Endometrial microvascular endothelial cells (primary cell): ENCODE results near the gene TIMP1. TPM values are rescaled to one million over a fixed set of nuclear protein-coding genes. Genes with fewer than 3 reads are reported as not detected.
"Not testable (repeated sequence)": the region's sequence is repeated elsewhere in the genome, so short reads cannot be mapped to it uniquely, and the experiment has no call there.

Experiments used
- in situ Hi-C: cut with HindIII; loops from 2 replicates; pipeline ENCODE4 v1.10.0; 2017; ENCODE audit warnings: low sequenced_read_pairs, low pct_unique_long_range_greater_than_20kb; ENCODE audit errors: inconsistent ontology term
- total RNA-seq: library from RNA; depleted of rRNA; stranded (reverse); fragments of >200 nt; gene quantifications from one replicate; pipeline ENCODE4 v1.2.3, GENCODE V29; 2015; ENCODE audit errors: inconsistent ontology term

Gene TIMP1
- total RNA-seq, 1 donor from 2014 or later, result 160 TPM

DNA sequence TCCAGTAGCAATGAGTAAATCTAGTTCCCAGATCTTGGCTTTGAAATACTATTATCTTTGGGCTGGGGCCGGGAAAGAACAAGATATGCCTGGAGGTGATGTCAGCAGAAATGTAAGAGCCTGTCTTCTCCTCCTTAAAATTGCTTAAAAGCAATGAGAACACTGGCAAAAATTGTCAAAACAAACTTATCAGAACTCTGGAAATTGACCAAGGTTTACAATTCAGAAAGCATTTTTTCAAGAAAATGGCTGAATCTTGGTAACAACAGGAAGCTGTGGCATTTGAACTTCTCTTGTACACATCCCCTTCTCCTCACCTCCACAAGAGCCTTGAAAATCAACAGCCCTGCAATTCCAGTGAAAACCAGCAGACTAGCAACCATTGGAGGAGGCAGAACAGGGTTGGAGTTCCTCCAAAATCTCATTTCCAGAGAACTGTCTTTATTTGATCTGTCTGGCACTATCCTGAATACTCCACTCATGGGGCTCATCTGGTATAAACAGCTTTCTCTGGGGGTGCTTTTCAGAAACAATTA, 13.5 kb downstream of the TIMP1 start:
- in situ Hi-C loops, result no loop called here

DNA sequence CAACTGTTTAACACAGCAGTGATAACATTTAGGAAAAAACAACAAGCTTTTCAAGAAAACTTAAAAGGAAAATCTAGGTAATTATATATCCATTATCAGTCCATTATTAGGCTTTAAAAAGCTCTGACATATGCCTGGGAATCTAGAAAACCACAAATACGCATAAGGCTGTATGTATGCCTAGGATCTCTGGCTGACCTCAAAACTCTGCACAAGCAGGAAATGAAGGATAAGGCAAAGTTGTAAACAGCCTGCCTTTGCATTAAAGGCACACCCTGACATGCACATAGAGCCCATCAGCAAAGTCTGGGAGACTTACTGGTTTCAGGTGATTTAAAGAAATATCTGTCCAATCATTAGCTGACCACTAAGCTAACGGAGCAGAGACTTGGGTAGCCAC, 14.0 kb downstream of the TIMP1 start:
- in situ Hi-C loops, result no loop called here

DNA sequence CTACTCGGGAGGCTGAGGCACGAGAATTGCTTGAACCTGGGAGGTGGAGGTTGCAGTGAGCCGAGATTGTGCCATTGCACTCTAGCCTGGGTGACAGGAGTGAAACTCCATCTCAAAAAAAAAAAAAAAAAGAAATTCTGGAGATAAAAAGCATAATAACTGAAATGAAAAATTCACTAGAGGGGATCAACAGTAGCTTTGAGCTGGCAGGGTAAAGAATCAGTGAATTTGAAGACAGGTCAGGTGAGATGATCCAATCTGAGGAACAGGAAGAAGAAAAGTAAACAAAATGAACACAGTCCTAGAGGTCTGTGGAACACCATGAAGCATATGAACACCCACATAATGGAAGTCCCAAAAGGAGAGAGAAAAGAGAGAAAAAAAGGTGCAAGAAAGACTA, 15.0 kb downstream of the TIMP1 start:
- in situ Hi-C loops, result no loop called here

DNA sequence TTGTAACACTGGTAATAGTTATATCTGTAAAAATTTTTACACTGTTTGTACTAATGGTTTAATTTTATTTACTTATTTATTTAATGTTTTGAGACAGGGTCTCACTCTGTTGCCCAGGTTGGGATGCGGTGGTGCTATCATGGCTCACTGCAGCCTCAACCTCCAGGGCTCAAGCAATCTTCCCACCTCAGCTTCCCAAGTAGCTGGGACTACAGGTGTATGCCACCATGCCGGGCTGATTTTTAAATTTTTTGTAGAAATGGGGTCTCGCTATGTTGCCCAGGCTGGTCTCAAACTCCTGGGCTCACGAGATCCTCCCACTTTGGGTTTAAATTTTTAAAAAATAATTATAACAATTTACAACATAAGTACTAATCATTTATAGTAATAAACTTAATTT, 20.9 kb downstream of the TIMP1 start:
- in situ Hi-C loops, result not testable (repeated sequence)

DNA sequence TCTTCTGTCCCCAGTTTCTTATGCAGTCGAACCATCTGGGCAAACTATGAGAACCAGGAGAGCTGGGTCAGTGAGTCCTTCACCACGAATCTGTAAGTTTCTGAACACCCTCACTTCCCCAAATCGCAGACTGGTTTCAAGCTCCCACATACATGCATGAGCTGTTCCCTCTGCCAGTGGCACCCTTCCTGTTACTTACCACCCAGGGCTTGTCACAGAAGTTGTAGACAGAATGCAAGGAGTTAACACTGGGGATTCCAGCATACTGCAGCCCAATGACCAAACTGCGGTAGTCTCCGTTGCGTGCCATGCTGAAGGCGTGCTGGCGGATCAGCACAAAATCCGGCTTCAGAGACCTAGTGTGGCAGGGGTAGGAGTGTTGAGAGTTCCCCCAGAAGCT, 22.8 kb downstream of the TIMP1 start:
- in situ Hi-C loops, result no loop called here

DNA sequence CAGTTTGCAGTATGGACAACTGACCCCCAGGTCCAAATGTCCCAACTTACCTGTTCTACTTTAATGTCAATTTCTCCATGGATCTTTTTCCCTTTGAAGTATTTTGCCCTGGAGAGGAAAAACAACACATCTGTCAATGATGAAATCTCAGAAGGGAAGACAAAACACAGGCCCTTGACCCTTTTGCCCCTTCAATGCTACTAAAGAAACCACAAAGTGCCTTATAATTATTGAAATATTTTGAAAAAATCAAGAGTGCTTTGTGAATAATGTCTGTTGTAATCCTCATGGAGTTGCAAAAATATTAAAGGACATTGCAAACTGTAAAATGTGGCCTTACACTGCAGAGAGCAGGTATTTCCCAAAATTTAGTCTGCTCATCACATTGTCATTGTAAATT, 24.9 kb downstream of the TIMP1 start:
- in situ Hi-C loops, result no loop called here

DNA sequence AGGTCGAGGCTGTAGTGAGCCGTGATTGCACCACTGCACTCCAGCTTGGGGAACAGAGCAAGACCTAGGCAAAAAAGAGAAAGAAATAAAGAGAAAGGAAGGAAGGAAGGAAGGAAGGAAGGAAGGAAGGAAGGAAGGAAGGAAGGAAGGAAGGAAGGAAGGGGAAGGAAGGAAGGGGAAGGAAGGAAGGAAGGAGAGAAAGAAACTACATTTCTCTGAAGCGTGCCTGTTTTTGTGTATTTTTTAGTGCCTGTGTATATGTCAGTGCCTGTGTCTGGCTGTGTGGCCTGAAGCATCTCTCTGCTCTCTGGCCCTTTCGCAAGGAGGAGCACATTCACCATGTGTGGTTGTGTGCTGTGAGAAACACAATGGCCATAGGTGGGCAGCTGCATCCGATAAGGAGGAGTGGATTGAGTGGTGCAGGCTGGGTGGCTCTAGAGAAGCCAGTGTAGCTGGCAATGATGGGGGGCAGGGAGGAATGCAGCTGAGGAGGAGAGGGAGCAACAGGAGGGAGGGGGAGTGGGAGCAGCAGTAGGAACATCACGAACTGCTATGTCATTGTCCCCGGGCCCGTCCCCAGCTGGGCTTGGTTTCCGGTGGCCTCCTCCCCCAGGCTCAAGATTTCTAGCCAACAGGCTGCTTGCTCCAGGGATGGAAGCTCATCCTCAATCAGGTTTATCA, 26.0 kb downstream of the TIMP1 start:
- in situ Hi-C loops, result no loop called here

DNA sequence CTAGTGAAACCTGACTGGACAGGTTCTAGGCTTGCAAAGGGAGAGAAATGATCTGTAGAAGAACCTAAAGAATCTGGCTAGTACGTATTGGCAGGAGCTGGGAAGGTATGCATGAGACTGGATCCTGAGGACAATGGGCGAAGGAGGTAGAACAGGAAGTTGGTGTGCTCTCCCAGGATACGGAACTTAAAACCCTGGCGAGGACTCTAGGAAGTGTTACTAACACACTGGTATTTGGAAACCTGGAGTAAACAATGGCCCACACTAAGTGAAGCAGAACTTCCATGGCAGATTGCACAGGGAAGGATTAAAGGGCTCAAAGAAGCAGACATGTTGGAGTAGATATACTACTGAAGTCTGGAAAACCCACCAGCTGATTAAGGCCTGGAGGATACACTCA, 28.3 kb downstream of the TIMP1 start:
- in situ Hi-C loops, result no loop called here

DNA sequence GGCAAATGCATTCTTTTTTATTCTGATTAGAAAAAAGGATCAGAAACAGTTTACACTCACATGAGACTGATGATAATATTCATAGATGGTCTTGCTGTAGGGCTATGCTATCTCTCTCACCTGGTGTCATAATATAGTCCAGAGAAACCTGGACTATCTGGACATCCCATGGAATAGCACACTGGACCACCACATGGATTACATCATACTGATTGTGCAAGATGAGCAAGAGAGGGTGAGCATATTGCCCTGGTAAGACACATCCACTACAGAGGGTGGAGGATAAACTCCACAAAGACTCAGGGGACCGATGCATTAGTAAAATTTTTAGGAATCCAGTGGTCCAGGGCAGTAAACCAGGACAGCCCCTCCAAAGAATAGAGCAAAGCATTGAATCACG, 29.3 kb downstream of the TIMP1 start:
- in situ Hi-C loops, result no loop called here

DNA sequence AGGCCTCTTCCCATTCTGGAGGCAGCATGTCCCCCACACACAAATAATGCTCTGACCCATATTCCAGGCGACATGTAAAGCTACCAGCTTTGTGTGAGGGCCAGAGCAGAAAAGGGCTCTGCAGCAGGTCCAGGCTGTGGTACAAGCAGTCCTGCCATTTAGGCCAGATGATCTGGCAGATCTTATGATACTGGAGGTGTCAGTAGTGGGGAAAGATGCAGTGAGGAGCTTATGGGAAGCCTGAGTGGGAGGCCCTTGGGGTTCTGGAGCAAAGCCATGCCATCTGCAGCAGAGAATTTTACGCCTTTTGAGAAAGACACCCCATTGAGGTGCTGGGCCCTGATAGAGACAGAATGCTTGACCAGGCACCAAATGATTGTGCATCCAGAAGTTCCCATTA, 29.7 kb downstream of the TIMP1 start:
- in situ Hi-C loops, result no loop called here

DNA sequence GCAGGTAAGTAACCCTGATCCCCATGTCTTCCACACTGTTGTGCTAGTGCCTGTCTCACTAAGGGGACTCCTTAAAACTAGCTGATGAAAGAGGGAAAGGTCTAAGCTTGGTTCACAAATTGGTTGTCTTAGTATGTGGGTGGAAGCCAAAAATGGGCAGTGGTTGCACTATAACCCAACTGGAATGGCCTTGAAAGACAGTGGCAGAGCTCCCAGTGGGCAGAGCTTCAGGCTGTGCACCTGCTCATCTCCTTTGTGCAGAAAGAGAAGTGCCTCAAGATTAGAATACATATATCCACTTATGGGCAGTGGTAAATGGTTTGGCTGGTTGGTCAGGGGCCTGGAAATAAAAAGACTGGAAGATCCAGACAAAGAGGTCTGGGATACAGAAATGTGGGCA, 30.2 kb downstream of the TIMP1 start:
- in situ Hi-C loops, result no loop called here

DNA sequence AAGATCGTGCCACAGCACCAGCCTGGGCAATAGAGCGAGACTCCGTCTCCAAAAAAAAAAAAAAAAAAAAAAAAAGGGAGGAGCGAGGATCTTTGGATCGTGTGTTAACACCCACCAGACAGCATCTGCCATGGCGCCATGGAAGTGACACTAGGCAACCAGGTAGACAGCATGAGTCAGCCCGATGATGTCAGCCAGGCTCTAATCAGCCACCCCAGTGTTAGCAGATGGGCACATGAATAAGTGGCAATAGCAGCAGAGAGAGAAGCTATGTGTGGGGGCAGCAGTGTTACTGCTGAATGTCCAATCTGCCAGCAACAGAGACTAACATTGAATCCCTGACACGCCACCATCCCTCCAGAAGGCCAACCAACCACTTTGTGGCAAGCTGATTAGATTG, 30.8 kb downstream of the TIMP1 start:
- in situ Hi-C loops, result no loop called here

DNA sequence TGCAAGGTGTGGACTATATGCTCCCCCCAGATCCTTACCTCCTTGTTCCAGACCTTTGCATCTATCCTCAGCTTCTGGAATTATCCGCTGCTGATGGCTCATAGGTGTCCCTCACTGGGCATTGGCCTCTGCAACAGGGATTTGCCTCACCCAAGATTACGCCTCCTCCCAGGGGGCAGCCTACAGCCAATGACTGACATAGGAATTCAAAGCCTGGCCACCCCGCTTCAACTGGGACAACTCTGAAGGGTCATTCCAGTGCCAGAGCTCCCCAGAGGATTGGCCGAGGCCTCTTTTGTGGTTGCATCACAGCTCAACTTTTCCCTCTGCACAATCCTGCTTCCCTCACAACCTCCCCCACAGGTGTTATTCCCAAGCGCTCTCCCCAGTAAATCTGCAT, 32.4 kb downstream of the TIMP1 start:
- in situ Hi-C loops, result no loop called here

DNA sequence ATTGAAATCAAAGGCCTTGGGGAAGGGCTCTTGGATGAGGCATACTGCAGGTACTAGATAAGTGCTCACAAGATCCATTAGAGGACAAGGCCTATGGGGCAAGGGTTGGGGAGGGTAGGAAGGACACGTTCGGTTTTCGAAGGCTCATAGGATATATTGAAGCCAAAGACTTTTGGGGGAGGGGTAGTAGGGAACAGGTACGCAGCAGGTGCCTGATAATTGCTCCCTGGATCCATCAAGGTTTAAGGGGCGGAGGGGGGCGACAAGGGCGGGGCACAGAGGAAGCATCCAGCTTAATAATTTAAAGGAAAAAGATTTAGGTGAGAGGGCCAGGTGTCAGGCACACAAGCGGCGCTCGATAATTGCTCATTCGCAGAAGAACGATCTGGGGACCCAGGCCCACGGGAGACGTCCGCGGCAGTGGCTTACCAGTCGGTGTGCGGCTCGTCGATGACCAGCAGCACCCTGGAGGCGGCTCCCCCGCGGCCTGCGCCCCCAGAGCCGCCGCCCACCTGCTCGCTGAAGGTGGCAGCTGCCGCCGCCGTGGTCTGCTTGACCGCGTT, 36.8 kb downstream of the TIMP1 start:
- in situ Hi-C loops, result no loop called here

DNA sequence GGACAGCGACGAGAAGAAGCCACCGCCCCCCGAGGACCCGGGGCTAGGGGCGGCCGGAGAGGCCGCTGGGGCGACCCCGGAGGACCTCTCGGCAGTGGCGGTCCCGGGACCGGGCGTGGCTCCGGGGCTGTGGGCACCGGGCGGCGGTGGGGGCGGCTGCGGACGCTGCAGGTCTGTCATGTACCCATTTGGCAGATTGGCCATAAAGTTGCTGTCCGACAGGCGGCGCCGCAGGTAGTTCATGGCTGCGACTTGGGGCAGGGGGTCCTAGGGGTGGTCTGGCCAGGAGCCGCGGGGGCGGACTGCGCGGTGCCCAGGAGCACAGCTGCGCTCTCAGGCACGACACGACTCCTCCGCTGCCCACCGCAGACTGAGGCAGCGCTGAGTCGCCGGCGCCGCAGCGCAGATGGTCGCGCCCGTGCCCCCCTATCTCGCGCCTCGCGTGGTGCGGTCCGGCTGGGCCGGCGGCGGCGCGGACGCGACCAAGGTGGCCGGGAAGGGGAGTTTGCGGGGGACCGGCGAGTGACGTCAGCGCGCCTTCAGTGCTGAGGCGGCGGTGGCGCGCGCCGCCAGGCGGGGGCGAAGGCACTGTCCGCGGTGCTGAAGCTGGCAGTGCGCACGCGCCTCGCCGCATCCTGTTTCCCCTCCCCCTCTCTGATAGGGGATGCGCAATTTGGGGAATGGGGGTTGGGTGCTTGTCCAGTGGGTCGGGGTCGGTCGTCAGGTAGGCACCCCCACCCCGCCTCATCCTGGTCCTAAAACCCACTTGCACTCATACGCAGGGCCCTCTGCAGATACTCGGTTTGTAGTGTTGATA, 37.5 kb downstream of the TIMP1 start, which contains the start of gene SYN1:
Gene SYN1 (minus strand): TSS at position 372 of the 817 bp plus-strand sequence. CDS start 129 bp downstream, at position 243.
- in situ Hi-C loops, result no loop called here

DNA sequence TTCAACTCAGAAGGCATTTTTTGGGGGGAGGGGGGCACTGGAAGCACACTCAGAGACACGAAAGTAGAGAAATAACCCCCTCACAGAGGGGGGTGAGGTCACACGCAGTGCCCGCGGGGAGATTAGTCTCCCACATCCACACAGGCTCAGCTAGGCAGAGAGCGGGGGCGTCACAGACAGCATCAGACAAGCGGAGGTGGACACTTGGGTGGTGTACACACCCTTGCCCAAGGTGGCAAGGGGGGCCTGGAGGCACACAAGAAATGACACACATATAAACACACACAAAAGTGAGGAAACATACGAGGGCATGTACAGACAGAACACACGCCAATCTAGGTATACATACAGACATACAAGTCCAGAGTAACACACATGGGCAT, 38.1 kb downstream of the TIMP1 start:
- in situ Hi-C loops, result no loop called here

DNA sequence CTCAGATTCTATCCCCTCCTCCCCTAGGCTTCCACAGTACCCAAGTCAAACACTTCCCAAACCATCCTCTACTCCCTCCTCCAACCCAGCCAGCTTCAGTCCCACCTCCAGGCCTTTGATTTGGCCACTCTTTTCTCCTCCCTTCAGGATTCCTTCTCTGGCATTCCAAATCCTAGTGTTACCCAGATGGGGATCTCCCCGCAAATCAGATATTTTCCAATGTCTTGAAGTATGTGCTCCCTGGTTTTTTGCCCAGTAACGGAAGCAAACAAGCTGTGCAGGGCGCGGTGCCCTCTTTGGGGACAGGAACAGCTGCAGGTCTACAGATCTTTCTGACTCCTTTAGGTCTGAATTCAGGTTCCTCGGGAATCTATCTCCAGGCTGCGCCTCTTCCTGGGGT, 39.6 kb downstream of the TIMP1 start:
- in situ Hi-C loops, result no loop called here

DNA sequence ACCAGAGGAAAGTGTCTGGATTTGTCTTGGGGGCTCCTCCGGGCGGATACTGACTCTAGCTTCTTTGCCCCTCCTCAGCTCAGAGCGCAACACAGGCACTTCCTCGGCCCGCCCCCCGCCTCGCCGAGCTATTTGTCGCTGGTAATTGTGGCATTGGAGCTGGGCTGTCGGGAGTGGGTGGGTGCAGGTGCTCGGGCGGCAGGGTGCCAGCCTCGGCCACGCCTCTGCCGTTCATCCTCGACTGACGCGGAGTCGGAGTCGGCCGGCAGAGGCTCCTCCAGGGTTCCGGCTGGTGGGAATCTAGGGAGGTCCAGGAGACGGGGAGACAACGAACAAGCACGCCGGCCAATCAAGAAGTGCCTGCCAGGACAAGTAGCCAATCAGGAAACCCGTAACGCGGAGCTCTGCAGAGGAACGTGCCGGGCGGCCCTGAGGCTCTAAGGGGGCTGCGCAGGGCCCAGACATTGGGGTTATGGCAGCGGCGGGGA, 41.3 kb downstream of the TIMP1 start:
- in situ Hi-C loops, result no loop called here

DNA sequence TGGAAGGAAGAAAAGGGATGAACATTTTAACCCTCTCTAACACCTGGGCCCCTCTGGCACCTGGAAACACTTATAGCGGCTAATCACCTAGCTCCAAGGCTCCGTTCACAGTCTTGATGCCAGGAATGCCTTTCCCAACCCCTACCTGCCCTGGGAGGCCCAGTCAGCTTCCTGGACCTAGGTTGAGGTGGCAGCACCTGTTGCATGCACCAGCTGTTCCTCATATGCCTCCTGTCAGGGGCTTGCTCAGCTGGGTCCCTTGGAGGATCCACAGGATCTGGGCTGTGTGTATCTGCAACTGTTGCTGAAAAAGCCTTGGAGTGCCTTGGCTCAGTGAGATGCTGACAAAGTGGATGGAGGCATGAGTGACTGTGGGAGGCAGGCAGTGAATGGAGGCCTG, 43.1 kb downstream of the TIMP1 start:
- in situ Hi-C loops, result no loop called here

DNA sequence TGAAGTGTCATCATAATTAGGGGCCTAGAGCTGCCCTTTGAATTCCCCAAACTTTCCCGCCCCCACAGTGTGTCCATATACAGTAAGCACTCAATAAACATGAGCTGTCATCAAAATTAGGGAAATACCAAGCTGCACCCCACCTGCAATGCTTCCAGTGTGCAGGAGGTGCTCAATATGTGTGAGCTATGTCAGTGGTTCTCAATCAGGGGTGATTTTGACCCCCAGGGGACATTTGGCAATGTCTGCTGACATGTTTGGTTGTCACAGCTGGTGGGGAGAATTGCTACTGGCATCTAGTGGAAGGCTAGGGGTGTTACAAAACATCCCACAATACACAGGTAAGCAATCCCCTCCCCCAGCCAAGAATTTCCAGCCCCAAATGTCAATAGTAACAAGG, 46.7 kb downstream of the TIMP1 start:
- in situ Hi-C loops, result no loop called here
